ENCODE measurements around the gene NALCN.

NALCN gene

DNA sequence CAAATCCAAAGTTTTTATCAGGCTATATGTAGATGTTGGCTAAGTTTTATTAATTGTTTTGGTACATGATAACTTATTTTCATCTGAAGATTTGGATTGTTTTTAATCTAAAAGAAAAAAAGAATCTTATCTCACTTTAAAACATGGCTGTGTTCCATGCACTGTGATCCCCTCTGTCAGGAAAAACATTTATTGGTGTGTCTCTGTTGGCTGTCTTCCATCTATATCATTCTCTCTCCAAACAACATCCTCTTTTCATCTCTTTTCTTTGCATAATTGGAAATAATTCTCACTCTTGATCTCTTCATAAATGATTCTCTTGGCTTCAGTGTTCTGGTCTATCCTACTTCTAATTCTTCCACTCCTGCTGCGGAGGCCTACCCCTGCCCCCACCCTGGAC lies 4.2 kb downstream of the NALCN start:
- no peak for DNase-seq

DNA sequence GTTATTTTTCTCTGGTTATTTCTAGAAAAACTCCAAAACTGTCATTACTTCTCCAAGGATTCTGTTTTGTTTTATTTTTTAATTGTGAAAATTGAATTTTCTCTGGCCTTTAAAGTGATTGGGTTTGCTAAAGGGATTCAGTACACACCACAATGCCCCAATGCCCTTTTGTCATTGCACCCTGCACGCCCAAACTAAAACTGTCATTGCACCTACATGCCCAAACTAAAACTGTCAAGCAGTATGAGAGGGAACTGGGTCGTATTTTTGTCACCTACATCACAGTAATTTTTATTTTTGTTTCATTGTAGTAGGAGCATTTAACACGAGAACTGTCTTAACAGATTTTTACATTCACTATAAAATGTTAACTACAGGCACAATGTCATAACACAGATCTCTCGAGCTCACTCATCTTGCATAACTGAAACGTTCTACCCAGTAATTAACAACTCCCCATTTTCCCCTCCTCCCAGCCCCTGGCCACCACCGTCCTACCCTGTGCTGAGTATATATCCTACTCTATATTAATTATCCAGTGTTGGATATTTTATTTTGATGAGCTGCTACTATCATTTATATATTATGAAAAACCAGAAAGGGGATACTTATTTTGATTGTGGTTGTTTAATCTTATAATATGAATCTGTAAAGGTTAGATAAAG lies 7.2 kb downstream of the NALCN start:
- DNase-seq, result no peak

DNA sequence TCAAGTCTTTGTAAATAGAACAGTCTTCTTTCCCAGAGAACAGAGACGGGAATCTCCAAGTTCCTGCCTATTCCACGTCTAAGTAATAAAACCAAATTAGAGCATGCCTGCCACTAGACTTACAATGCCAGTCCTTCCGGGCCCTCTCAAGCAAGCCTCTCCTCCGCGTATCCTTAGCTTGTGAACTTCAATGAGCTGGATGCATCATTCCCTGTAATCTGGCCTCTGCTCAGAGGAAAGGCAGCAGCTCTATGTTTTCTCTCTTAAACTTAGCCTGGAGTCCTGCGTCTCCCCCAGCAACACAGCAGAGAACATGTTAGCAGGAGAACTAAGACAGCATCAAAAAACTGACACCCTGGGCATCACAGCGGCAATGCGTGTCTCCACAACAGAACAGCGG lies 8.2 kb downstream of the NALCN start:
- no peak for DNase-seq

DNA sequence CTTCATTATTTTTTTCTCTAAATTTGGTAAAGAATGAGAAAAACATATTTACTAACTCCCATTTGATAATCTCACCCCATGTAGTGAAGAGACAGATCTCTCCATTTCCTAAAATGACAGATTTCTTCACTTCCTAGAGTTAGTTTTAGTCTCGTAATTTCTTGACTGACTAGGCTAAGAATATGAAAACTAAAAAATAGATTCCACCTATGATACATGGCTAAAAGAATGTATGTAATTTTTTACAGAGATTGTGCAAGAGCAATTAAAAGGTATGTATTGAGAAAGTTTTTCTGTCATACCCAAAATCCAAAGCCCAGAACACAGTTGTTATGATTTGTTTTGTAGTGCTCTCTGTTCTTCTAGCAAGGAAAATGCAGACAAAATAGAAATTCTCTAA lies 9.5 kb downstream of the NALCN start:
- no peak for DNase-seq

DNA sequence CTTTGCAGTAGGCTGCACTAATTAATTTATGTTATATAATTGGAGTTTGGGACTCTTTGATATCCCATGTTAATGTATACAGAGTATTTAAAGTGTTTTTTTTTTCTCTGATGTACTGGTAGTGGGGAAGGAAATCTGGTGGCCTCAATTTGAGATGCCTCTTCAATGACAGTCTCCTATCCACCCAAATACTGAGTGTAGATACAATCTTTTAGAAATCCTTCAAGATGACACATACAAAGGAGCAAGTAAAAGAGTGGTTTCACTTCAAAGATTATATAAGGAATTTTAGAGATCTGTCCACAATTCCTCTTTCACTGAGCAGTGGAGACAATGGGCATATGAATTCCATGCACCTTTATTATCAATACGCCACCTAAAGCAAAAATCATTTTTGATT lies 15.1 kb downstream of the NALCN start:
- DNase-seq, result no peak

DNA sequence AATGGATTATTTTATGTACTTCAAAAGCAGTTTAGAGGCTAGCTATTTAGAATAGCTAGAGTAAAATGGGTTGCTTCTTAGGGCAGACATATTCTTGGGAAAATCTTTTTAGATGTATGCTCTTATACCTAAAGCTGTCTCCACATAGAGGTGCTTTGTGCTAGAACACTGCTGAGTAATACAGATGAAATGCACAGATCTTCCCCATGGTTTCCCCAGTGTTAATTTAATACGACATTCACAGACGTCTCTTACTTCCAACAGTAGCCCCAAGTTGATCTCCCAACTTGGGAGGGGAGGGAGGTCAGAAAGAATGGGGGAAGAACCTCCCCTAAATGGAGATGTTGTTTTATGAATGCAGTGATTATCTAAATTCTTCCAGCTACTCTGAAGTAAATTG lies 16.9 kb downstream of the NALCN start:
- no peak for DNase-seq

DNA sequence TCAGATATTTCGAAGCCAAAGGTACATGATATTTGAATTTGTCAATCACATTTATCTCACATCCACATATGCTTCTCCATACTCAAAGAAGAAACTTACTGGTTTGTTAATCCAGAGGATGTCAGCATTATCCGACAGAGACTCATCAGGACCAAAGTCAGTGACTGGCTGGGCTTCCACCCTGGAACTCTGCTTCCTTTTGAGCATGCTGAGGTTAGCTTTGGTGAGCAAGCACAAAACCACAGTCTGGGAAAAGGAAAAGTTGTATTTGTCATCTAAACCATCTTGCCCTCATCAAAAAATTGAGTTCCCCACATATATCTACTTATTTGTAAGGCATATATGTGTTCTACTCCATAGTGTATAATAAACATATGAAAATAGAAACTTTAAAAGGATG lies 17.4 kb downstream of the NALCN start:
- no peak for DNase-seq

DNA sequence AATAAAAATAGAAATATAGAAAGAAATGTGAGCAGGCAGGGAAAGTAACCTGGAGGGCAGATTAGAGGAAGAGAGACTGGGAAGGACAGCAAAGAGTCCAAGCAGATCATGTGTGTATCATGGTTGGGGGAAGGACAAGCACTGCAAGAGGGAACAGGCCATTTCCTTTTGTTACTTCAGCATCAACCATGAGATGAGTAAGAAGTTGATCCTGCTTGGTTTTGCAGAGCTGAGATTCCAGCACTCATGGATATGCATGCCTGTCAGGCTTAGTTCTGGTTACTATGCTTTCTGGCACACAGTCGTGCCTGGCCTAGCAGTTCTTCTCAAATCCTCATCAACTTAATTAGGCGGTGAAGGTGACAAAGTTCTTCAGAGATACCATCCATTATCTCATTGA lies 18.1 kb downstream of the NALCN start:
- DNase-seq, result no peak

DNA sequence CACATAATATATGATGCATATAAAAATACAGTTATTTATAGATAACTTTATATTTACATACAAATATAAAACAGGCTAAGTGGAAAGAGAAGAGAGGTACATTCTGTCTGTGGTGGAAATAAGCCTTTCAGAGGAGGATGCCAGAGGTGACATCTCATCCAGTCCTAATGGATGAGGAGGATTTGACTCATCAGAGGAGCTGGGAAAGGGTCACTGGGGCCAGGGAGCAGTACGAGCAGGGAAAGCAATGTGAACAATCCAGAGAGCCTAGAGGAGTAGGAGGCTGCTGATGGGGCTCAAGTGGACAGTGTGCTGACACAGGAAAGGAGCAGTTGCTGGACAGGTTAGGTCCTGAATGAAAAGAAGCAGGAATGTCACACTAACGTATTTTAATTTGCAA lies 18.6 kb downstream of the NALCN start:
- DNase-seq, result no peak

DNA sequence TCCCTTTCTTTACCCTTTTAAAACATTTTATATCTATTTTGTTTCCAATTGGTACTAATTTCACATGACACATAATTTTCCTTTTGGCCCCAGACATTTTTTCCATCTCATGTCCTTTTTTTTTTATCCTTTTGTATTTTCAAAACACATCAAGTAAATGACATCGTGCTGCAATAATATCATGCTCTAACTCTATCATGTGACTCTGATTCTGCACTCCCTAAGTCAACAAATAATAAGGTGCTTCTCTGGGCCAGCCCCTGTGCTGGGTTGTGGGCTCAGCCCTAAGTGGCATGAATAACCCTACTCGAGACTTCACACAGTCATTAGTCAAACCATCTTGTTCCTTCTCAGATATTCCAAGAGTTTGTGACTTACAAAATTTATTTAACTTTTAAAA lies 21.7 kb downstream of the NALCN start:
- no peak for DNase-seq

DNA sequence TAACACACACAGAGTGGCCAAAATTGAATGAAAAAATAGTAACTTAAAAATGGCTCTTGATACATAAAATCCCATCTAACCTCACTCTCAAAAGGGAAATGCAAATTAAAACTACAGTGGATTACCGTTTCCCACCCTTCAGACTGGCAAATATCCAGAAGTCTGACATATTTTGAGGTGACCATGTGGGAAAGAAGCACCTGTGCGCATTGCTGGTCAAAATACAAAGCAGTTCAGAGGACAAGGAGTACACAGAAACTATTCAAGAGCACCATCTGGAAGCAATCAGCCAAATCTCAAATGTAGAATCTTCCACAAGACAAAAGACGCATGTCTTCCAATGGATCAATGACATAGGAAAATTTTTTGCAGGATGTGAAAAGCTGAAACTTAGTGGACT lies 23.2 kb downstream of the NALCN start:
- no peak for DNase-seq

DNA sequence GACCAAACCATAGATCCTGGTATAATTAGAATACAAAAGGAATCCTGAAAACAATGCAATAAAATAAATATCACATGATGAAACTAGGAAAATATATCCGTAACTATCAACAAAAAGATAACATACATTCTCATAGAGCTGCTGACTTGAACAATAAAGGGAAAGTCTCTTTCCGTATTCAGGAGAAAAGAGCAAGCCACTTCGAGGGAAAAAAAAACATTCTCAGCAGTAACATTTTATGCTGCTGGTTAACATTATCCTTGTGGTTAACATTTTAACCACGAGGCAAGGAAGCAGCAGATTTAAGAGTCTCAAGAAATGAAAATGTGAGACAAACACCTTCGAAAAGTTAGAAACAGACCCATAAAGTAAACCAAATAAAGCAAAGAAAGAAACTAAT lies 25.8 kb downstream of the NALCN start:
- DNase-seq, result no peak

DNA sequence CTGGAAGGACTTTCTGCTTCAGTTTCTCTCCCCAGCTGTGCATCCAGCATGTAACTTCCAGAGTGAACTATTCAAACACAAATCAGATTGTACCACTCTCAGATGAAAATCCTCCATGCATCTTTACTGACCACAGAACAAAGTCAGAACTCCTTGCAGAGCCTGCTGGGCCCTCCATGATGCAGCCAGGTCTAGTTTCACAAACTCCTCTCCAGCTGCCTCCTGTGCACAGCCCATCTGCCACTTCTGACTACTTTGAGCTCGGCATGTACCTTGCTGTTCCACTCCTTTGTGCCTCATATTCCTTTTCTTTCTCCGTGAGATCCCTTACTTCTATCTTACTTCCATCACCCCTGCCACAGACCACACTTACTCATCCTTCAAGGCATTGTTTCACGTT lies 31.4 kb downstream of the NALCN start:
- DNase-seq, result no peak

DNA sequence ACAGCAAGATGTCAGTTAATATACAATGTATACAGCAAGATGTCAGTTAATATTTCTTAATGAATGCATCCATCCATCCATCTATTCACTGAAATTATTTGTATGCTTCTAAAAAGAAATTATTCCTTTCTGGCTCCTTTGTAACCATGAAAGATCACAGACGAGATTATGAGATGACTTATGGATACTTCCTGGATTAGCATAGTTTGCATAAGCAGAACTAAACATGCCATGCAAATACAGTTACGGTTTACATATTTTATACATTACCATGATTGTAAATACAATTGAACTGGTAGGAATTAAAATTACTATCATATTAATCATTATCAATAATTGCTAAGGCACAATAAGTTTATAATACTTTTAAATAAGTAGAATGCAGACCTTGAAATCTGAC lies 32.7 kb downstream of the NALCN start:
- DNase-seq, result no peak

DNA sequence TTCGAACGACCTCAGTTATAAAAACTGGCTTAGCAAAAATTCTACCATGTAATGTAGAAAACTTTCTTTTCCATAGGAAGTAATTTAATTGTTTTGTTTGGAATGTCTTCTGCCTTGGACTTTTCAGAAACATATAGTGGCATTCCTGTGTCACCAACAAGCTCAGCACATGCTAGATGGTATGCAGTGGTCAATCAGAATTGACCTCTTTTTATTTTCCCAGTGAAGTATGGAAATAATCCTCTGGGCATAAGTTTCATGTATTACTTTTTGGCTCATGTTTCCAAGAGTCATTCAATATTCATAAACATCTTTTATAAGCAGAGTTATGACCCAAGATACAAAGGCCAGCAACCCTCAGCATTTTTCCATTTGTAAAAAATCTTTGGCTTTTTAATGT lies 33.6 kb downstream of the NALCN start:
- no peak for DNase-seq

DNA sequence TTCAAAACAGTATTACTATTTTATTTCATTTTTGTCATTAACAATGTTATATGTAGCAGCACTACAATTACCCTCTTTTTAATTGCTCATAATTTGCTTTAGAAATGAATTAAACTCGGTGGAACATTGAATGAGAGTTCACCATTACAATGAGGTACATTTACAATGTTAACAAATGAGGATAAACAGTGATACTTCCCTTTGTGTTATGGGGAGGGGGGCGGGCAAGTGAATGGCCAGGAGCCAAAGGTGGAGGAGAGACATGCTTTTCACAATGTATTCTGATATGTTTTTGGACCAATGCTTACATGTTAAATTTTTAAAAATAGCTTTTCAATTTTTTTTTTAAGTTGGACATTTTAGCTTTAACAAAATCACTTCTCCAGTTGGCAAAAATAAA lies 34.2 kb downstream of the NALCN start:
- no peak for DNase-seq

DNA sequence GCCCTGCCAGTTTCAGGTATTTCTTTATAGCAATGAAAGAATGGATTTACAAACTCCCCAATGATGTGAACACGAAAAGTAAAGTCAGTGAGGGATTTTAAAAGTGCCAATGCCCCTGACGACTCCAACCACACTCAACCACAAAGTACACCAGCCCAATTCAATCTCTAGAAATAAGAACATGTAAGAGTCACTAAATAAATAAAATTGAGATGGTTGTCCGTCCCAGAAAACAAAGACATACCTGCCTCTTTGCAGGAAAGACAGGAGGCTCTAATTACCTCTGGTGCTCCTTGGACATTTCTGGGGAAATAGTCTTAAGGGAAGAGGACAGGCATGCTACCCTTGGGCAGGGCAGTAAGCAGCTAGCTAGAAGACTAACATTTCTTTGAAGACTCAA lies 55.8 kb downstream of the NALCN start:
- DNase-seq, result no peak

DNA sequence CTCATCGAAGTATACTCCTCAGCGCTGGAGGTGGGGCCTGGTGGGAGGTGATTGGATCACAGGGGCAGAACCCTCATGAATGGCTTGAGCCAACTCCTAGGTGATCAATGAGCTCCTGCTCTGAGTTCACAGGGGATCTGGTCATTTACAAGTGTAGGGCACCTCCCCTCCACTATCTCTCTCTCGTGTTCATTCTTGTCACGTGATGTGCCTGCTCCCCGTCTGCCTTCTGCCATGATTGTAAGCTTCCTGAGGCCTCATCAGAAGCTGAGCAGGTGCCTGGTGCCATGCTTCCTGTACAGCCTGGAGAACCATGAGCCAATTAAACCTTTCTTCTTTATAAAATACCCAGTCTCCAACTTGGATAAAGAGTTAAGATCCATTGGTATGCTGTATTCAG lies 61.4 kb downstream of the NALCN start:
- no peak for DNase-seq

DNA sequence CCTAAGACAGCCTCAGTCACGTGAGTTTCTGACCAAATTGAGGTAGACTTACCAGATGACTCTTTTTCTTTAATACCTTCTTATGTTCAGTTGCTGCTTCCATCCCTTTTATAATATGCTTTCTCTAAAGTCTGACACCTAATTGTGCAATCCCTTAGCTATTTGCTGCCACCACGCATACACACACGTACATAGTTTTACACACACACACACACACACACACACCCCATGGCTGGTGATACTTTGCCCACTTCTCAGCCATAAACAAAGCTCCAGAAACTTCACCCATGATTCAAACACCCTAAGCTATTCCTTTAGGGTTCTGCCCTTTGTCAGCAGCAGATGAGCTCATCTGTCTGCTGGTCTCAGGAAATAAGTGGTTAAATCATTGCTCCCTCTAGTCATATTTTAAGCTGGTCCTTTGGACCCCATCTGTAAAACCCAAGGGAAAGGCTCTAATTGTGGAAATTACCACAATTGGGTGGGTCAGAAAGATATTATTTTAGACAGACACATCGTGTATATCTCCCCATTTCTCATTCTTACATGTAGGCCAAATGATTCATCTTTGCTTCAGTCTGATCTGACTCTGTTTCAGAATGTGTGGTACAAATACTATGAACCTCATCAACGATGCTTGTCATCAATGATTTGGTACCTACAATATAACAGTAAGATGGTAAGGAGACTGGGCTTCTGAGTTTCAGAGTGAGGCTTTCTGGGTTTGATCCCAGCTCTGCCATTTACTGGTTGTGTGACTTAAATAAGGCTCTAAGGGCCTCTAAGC lies 69.2 kb downstream of the NALCN start:
- DNase-seq, result no peak

DNA sequence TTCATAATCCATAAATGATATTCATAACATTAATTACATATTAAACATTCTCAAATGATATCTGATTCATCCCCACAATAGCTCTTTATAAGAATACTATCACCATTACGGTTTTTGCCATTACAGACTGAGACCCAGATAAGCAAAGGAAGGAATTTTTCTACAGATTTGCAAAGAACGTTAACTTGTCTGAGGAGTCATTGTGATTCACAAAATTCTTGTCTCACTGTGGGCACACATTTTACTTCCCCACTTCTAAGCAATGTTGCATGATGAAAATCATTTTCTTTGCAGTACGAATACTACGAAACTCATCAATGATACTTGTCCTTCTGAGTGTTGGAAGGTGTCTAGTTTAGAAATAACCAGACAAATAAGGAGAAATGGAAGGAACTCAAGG lies 70.1 kb downstream of the NALCN start:
- DNase-seq, result no peak

DNA sequence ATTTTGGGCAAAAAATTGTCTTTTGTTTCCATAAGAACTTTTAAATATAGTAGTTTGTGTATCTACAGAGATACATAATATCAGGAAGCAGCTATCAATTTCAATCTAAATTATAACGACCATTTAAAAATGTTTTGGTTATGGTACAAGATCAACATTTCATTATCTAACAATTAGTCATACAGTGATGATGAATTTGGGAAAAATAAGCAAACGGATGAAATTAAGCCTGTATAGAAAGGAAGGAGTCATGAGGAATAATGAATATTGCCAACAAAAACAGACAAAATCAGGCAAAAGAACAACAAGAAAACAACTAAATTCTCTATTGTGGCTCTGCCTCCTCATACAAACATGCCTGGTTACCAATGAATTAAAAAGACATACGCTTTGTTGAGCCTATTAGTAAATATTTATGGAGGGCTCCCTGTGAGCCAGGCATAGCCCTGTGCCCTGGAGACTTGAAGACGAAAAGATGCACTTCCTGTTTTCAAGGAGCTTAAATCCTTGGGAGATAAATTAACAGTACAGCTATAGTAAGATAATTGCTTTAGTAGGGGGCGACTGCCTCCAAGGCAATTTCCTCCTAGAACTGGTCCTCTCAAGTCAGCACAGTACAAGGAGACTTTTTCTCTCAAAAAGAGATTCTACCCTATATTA lies 73.0 kb downstream of the NALCN start:
- no peak for DNase-seq

DNA sequence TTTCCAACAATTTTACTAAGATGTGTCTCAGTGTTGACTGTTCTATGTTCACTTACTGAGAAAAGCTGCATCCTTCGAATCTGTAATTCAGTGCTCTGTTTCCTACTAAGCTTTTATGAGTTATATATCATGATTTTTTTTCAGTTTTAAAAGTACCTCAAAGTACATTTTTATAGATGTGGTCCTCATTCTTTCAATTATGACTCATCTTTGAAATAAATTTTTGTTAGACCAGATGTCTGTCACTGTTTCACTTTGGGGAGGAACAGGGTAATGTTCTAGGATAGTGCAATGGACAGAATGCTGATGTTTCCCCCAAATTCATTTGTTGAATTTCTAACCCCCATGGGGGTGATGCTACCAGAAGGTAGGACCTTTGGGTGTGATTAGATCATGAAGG lies 74.8 kb downstream of the NALCN start:
- no peak for DNase-seq

DNA sequence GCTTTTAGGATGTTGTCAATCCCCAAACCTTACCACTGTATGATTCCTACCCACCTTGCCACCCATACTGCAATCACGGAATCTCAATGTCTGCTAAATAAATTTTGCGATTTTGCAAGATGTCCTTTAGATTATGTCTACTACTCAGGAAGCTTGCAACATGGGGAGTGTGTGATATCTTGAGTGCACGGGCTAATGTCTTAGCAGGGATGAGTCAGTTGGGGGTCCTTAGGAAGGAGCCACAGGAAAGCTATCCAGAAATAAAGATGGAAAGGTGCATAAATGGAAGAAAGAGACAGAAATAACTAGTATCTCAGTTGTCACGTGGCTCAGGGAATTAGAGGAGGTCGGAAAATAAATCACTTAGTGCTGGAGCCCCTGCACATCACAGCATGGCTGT lies 77.1 kb downstream of the NALCN start:
- no peak for DNase-seq

DNA sequence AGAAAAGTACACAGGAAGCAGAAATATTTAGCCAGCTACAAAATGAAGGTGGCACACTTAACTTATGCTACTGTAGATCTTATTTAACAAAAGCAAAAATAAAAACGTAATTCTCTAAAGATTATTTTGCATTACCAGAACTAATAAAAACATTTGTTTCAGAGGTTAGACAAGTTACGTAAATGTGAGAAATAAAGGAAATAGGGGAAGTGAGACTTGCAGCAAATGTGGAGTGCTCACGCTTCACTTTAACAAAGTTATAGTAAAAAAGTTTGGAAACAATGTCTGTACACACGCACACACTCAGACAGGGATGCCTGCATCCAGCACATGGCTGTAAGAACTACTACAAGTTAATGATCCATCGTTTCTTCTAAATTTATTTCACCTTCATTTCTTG lies 83.7 kb downstream of the NALCN start:
- no peak for DNase-seq

DNA sequence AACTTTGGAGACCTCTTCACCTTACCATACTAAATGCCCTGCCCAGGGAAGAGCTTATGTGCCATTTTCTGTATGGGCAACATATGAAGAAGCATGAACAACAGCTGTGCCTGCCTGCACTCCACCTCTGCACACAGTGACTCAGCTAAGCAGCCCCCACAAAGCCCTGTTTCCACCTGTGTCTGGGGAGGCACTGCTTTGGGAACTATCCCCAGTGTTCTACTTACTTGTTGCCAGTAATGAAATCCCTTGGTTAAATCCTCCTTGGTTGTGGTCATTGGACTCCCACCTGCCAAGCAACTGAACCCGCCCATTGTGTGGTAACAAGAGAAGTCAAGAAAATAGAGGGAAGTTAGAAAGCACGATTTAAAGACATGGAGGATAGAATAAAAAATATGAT lies 84.6 kb downstream of the NALCN start:
- DNase-seq, result no peak
